HG03342 (cell line): ENCODE results near the gene UBE2M.

Experiments used
- ATAC-seq: cut with Tn5 transposase; IDR thresholded peaks from one replicate; pipeline ENCODE4 v1.9.1; 2021; ENCODE audit warnings: mild to moderate bottlenecking, moderate library complexity; ENCODE audit not compliant: unreplicated experiment

Gene UBE2M

GRCh38 chr19:58555920-58556621 lies 2.3 kb downstream of the UBE2M start:
- no peak for ATAC-seq

DNA sequence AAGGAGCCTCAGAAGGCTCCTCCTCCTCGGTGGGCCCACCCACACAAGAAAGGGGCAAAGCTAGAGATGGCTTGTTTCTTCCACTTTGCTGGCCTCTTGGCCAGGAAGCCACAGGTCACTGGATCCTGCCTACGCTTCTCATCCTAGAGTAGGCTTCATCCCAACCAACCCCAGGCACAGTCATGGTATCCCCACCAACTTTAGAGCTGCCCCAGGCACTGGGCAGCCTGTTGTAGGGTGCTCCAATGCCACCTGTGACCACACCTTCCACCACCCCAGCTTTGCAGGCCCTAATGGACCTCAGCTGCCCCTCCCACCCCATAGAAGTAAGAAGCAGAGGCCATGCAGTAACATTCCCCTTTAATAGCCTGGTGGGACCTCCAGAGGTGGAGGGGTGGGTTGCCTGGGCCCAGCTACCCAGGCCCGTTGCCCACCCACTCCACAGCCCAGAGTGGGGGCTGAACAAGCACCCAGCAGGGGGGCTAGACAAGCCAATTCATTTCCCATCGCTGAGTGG lies 3.0 kb downstream of the UBE2M start:
- no peak for ATAC-seq

- ATAC-seq, result peak; percentile 26
Observed at GRCh38 chr19:58554494-58555368, 3.7 kb downstream of the UBE2M start, which contains the start of gene CHMP2A. TSS of gene CHMP2A (minus strand) at chr19:58555105. CDS start at chr19:58554212, 893 bp downstream.

- ATAC-seq, result no peak
Observed at GRCh38 chr19:58553799-58554493, 4.5 kb downstream of the UBE2M start.

DNA sequence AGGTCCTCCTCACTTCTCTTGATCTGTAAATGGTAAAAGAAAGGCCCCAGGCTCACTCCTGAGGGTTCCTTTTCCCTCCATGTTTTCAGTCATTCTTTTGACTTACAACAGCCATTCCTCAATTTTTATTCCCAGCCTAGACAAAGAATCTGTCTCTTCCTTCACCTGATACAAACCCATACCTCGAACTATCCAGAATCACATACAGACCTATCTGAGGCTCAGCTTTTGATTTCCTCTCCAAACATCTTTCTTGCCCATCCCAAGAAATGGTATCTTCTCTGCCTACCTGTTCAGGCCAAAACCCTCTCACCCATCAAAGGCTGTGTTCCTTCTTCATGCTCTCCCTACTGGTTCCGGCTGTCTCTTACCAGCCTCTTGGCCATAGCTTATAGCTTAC lies 5.8 kb downstream of the UBE2M start:
- no peak for ATAC-seq

DNA sequence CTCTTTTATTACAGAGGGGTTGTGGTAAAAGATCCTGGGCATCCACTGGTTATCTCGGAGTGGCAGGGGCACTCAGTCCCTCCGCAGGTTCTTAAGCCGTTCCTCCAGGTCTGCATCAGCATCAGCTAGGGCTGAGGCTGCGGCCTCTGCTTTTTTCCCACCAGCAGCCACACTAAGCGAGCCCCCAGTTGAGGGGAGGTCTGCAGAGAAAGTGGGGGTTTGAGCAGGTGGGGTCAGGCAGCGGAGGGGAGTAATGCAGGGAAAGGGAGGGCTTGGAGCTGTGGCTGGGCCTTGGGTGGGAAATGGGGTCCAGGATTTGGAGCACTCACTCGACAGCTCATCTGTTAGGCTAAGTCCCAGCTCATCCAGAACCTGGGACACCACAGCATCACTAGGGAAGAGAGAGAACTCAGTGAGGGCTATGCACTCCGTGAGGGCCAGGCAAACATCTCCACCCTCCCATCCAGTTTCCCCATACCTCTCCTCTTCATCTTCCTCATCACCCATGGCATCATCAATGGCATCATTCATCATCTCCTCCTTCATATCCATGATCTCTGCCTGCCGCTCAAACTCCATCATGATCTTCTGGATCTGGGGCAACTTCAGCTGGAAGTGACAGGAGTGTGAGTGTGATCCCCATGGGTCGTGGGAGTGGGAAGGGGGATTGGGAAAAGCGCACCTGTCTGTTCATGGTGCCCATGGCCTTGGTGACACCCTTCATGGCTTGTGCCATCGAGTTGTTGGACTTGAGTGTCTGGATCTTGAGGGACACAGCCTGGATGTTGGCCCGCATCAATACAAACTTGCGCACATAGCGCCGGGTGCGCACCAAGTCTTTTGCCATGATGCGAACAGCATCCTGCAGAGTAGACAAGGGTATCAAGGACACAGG lies 6.6 kb downstream of the UBE2M start:
- no peak for ATAC-seq

GRCh38 chr19:58551123-58551497 lies 7.3 kb downstream of the UBE2M start:
- no peak for ATAC-seq

DNA sequence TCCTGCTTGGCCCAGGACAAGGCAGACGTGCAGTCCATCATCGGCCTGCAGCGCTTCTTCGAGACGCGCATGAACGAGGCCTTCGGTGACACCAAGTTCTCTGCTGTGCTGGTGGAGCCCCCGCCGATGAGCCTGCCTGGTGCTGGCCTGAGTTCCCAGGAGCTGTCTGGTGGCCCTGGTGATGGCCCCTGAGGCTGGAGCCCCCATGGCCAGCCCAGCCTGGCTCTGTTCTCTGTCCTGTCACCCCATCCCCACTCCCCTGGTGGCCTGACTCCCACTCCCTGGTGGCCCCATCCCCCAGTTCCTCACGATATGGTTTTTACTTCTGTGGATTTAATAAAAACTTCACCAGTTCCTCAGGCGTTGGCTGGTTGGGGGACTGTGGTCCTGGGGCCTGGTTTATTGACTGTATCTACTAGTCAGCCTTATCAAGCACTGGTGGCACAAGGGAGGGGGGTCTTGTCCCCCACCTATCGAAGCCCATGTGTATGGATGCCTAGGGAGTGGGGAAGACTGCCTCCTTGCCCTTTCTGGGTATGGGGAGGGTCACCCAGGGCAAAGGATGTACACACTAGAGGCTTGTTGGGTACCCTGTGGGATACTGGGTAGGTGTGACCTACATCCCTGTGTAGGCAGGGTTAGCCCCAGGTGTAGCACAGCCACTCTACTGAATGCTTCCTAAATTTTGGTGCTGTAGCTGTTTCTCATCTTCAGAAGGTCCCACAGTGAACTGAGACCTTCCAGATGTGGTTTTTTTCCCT lies 7.9 kb downstream of the UBE2M start:
- no peak for ATAC-seq

- ATAC-seq, result no peak
Observed at GRCh38 chr19:58549664-58550361, 8.6 kb downstream of the UBE2M start.

DNA sequence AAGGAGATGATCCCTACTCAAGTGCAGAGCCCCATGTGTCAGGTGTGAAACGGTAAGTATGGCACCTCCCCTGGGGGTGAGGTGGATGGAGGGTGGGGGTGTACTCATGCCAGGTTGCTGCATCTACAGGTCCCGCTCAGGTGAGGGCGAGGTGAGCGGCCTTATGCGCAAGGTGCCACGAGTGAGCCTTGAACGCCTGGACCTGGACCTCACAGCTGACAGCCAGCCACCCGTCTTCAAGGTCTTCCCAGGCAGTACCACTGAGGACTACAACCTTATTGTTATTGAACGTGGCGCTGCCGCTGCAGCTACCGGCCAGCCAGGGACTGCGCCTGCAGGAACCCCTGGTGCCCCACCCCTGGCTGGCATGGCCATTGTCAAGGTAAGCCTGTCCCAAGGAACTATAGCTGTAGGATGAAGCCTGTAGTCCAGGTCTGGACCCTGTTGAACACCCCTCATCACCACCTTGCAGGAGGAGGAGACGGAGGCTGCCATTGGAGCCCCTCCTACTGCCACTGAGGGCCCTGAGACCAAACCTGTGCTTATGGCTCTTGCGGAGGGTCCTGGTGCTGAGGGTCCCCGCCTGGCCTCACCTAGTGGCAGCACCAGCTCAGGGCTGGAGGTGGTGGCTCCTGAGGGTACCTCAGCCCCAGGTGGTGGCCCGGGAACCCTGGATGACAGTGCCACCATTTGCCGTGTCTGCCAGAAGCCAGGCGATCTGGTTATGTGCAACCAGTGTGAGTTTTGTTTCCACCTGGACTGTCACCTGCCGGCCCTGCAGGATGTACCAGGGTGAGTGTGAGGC lies 9.3 kb downstream of the UBE2M start:
- no peak for ATAC-seq

DNA sequence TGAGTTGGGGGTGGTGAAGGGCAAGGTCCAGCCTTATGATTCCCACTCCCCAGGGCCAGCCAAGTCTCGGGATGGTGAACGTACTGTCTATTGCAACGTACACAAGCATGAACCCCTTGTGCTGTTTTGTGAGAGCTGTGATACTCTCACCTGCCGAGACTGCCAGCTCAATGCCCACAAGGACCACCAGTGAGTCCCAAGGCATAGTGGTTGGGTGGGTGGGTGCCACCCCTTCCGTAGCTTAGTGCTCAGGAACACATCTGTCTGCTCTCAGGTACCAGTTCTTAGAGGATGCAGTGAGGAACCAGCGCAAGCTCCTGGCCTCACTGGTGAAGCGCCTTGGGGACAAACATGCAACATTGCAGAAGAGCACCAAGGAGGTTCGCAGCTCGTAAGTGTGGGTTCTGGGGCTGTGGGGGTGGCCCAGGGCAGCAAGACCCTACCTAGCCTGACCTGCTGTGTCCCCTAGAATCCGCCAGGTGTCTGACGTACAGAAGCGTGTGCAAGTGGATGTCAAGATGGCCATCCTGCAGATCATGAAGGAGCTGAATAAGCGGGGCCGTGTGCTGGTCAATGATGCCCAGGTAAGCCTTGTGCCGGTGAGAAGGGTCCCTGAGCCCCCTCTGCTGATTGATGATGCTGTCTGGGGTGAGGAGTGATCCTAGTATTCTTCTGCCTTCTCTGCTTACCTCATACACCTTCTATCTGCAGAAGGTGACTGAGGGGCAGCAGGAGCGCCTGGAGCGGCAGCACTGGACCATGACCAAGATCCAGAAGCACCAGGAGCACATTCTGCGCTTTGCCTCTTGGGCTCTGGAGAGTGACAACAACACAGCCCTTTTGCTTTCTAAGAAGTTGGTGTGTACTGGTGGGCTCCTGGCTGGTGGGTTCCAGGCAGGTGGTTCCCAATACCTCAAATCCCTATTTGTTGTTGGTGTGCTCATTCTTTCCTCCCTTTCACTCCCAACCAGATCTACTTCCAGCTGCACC lies 10.8 kb downstream of the UBE2M start:
- ATAC-seq, result no peak

- no peak for ATAC-seq
Observed at GRCh38 chr19:58546019-58546530, 12.3 kb downstream of the UBE2M start.

- no peak for ATAC-seq
Observed at GRCh38 chr19:58545286-58546018, 13.0 kb downstream of the UBE2M start.

- ATAC-seq, result peak; percentile 44
Observed at GRCh38 chr19:58544591-58545285, 13.7 kb downstream of the UBE2M start.

GRCh38 chr19:58543826-58544590 lies 14.4 kb downstream of the UBE2M start, which contains the start of gene TRIM28:
TSS of gene TRIM28 (plus strand) at chr19:58544064. CDS start at chr19:58544758, 694 bp downstream.
- ATAC-seq, result peak; percentile 77
